SJSA1 (cell line): Measurements from ENCODE around the gene ACACA. TPM values are rescaled to one million over a fixed set of nuclear protein-coding genes. Genes with fewer than 3 reads are reported as not detected.
A peak's percentile ranks its signal among the peaks of the same experiment; 100 is the strongest.

Experiments
- DNase-seq, 2 experiments: peaks; one replicate each; pipeline ENCODE4 v3.0.0-alpha.2; 2015 to 2020; ENCODE audit warnings: low spot score in 2 of 2, low read depth in 1 of 2
- H3K27ac ChIP-seq: fragments of 250-450 bp; sonication (Bioruptor Pico); 2 replicates; pipeline ENCODE4 v1.5.1; 2020; ENCODE audit warnings: mild to moderate bottlenecking, moderate library complexity
- H3K27me3 ChIP-seq: fragments of 250-450 bp; sonication (Bioruptor Pico); replicated peaks from 2 replicates; pipeline ENCODE4 v1.5.1; 2020; ENCODE audit warnings: mild to moderate bottlenecking, moderate library complexity
- H3K36me3 ChIP-seq: fragments of 250-450 bp; sonication (Bioruptor Pico); 2 replicates; pipeline ENCODE4 v1.5.1; 2020; ENCODE audit warnings: mild to moderate bottlenecking
- H3K4me1 ChIP-seq: fragments of 250-450 bp; sonication (Bioruptor Pico); replicated peaks from 2 replicates; pipeline ENCODE4 v1.6.1; 2021; ENCODE audit warnings: mild to moderate bottlenecking
- H3K4me3 ChIP-seq: fragments of 250-450 bp; sonication (Bioruptor Pico); 2 replicates; pipeline ENCODE4 v1.5.1; 2020; ENCODE audit warnings: mild to moderate bottlenecking
- H3K9me3 ChIP-seq: fragments of 250-450 bp; sonication (Bioruptor Pico); replicated peaks from 2 replicates; pipeline ENCODE4 v1.5.1; 2020; ENCODE audit warnings: mild to moderate bottlenecking
- total RNA-seq: library from RNA; depleted of rRNA; stranded (reverse); fragments of >200 nt; shearing (Covaris generic); gene quantifications from 2 replicates; pipeline ENCODE4 v1.2.3, GENCODE V29; 2014

The ACACA gene
- total RNA-seq, 1 experiment from 2014 or later = 23.4 TPM

DNA sequence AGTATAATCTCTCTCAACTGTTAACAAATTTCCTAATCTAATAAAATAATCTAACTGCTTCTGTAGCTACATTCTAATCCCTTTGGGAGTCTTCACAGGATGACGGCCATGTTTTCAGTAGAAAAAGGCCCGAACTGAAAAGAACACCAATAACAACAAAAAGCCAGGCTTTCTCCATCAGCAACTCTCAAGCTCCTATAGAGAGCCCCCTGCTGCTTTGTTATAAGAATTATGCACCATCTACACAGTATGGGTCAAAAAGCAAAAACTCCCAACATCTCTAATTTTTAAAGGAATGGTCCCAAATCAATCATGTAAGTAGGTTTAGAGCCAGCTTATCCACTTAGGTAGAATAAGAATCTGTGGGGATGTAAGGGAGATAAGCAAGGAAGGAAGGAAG is 194.5 kb downstream of the ACACA start:
- no peak for DNase-seq
- H3K27ac ChIP-seq = no peak overlapping the region
- no peaks in the 10 kb centered on the region; the same call in 1 of the 2 replicates for H3K36me3 ChIP-seq
- no peaks in the 10 kb centered on the region for H3K9me3 ChIP-seq
- H3K4me1 ChIP-seq = no peaks in the 10 kb centered on the region
- H3K27me3 ChIP-seq = no peaks in the 10 kb centered on the region
- no peak overlapping the region for H3K4me3 ChIP-seq

DNA sequence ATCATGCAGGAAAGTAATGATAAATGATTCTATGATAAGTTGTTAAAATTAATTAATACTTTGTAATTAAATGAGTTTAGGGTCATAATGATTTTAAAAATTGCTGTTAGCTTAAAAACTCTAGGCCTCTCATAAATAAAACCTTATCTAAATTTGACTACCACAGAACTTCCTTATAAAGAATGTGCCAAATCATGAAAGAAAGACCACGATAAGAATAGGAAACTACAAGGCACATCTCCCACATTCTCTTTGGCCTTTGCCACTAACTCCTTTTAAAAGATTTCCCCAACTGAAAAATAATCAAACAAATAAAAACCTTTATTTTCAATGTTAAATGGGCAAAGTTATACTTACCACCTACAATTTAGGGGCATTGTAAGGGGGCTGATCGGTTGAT is 195.5 kb downstream of the ACACA start:
- H3K4me1 ChIP-seq = no peaks in the 10 kb centered on the region
- no peak for DNase-seq
- H3K9me3 ChIP-seq = no peaks in the 10 kb centered on the region
- H3K27ac ChIP-seq = no peak overlapping the region
- H3K36me3 ChIP-seq = no peaks in the 10 kb centered on the region; the same call in 1 of the 2 replicates
- no peaks in the 10 kb centered on the region for H3K27me3 ChIP-seq
- no peak overlapping the region for H3K4me3 ChIP-seq

DNA sequence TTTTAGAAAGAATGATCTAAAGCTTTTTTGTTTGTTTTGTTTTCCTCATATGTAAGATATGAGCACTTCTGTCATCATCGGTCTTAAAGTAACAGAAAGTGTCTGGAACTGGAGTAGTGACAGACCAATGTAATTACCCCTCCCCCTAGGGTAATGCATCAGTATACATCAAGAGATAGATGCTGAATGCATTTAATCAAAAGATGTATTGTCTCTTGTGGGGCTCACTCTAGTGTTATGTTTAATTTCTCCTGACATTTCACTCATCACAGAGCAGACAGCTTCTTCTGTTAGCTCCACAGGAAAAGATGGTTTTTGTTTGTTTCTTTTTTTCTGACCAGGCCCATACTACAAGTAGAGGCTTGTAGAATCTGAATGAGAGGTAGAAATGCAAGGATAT is 199.5 kb downstream of the ACACA start:
- no peaks in the 10 kb centered on the region for H3K9me3 ChIP-seq
- no peaks in the 10 kb centered on the region for H3K27me3 ChIP-seq
- peaks cover 7% of the 10 kb centered on the region for H3K36me3 ChIP-seq
- no peak for DNase-seq
- H3K4me1 ChIP-seq = no peaks in the 10 kb centered on the region
- no peak overlapping the region for H3K27ac ChIP-seq
- no peak overlapping the region for H3K4me3 ChIP-seq

DNA sequence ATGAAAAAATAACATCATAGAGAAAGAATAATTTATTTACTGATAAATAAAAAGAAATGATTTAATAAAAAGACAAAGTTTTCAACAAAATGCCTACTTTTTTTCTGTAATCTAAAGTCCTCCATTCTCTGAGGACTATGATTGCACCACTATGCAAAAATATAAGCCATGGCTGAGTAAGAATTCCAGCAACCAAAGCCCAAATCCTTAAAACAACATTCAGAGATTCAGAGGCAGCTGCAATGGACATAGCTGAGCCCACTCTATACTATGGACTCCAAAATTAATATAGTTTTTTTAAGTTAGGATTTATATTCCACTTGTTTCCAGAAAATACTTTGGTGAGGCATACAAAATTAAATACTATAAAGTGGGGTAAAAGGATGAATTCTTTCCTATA is 200.3 kb downstream of the ACACA start:
- Histone ChIP-seq H3K27me3 (no peaks in the 10 kb centered on the region), H3K9me3 (no peaks in the 10 kb centered on the region), H3K4me3 (no peak overlapping the region), H3K27ac (no peak overlapping the region), H3K4me1 (no peaks in the 10 kb centered on the region), H3K36me3 (peaks cover 7% of the 10 kb centered on the region)
- DNase-seq = no peak

DNA sequence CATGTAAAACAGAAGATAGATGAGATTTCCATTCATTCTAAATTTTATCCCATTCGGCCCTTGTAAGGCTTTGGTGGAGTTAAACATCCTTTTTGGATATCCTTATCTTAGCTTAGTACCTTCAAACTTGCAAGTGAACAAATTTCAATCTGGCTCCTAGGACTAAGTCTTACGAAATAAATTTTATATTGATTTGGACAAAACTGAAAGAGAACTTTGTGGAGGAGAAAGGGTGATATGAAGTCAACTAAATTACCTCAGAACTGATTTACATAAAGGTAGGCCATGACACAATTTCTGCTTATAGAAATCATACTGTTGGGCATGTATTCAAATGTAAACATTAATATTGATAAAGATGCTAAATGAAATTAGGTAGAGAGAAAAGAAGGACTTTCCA is 206.1 kb downstream of the ACACA start:
- Histone ChIP-seq H3K4me3 (no peak overlapping the region), H3K36me3 (peaks cover 7% of the 10 kb centered on the region), H3K27me3 (no peaks in the 10 kb centered on the region), H3K9me3 (no peaks in the 10 kb centered on the region), H3K27ac (no peak overlapping the region), H3K4me1 (no peaks in the 10 kb centered on the region)
- DNase-seq = no peak

DNA sequence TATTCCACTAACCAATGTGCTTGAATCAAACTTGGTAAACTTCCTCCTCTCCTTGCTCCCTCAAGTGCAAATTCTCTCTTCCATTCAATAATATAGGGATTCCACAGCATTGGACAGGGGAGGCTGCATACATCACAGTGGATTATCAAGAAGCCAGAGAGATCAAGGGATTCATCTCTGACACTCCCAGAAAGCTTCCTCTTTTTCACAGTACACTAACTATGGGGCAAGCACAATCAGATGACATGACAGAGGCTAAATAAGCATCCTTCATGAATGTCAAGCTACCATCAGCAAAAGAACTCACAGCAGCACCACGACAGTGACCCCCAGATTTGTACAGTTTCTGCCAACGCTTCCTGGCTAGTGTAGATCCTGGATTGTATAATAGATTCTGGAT is 209.3 kb downstream of the ACACA start:
- Histone ChIP-seq H3K4me3 (no peak overlapping the region), H3K27me3 (no peaks in the 10 kb centered on the region), H3K9me3 (no peaks in the 10 kb centered on the region), H3K4me1 (no peaks in the 10 kb centered on the region), H3K27ac (no peak overlapping the region), H3K36me3 (no peaks in the 10 kb centered on the region; the same call in none of the 2 replicates)
- DNase-seq = no peak

DNA sequence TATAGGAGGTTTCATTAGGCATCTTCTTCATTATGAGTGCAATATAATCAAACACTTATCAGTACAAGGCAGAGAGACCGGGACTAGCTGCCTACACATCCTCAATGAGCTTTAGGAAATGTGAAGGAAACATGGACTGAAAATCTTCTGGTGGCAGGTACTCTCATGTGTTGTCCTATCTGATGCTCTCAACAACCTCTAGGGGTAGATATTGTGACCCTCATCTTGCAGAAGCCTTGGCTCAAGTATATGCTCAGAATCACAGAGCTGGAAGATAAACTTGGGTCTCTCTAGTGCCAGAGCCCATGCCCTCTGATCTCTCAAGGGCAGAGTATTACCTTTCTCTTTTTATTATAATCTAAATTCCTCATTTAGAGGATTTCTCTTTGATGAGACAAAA is 212.4 kb downstream of the ACACA start:
- Histone ChIP-seq H3K36me3 (peaks cover 14% of the 10 kb centered on the region), H3K4me3 (no peak overlapping the region), H3K27ac (no peak overlapping the region), H3K9me3 (no peaks in the 10 kb centered on the region), H3K27me3 (no peaks in the 10 kb centered on the region), H3K4me1 (peaks cover 4% of the 10 kb centered on the region)
- DNase-seq = no peak

DNA sequence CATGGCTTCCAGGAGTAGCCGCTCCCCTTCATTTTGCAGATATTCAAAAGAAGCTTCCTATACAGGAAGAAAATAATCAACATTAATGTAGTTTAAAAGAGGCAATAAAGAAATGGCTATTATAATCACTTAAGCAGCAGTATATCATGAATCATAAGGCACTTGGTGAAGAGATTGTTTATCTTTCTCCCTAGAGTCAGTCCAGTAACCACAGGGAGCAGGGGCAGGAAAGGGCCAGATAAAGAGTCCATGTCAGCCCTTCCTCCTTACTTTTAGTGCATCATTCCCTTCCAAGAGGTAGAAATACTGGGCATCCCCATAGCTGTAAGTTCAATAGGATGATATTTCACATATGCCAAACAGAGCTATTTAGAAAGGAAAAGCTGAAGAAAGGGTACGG is 215.4 kb downstream of the ACACA start:
- Histone ChIP-seq H3K27me3 (no peaks in the 10 kb centered on the region), H3K27ac (no peak overlapping the region), H3K4me3 (no peak overlapping the region), H3K4me1 (peaks cover 4% of the 10 kb centered on the region), H3K9me3 (no peaks in the 10 kb centered on the region), H3K36me3 (peaks cover 32% of the 10 kb centered on the region)
- no peak for DNase-seq

DNA sequence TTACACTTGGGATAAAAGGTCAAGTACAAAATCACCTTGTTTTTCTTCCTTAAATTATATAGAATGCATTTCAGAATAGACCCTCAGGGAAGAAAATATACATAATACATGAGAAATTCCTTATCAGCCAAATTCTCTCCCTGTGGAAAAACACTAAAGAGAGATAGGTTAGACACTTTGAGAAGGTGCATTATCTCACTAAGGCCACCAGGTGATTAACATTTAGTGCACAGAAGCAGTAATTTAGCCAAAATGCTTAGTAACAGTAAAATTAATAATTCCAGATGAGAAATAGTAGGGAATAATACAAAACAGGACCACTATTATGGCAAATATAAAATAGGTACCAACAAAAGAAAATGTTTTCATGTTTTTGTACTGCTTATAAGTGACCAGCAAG is 216.1 kb downstream of the ACACA start:
- H3K36me3 ChIP-seq = peaks cover 36% of the 10 kb centered on the region
- H3K4me3 ChIP-seq = no peak overlapping the region
- no peaks in the 10 kb centered on the region for H3K9me3 ChIP-seq
- no peaks in the 10 kb centered on the region for H3K27me3 ChIP-seq
- no peak overlapping the region for H3K27ac ChIP-seq
- H3K4me1 ChIP-seq = peaks cover 4% of the 10 kb centered on the region
- no peak for DNase-seq

DNA sequence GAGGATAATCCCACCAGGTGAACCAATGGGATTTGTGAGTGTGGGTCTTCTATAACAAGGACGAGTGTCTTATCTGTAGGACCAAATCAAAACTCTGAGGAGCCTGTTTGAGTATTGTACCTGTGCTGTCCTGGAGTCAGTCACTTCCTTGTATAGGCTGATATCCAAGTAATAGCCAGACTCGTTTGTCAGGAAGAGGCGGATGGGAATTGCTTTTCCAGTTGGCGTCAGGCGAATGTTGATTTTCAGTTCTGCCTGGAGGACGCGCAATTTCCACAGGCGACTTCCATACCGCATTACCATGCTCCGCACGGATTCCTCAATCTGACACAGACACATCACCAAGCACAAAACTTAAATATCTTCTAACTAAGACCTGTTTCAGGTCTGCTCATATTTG is 218.5 kb downstream of the ACACA start:
- H3K9me3 ChIP-seq = no peaks in the 10 kb centered on the region
- no peak overlapping the region for H3K27ac ChIP-seq
- peaks cover 36% of the 10 kb centered on the region for H3K36me3 ChIP-seq
- H3K27me3 ChIP-seq = no peaks in the 10 kb centered on the region
- no peak overlapping the region for H3K4me3 ChIP-seq
- DNase-seq = no peak
- peaks cover 4% of the 10 kb centered on the region for H3K4me1 ChIP-seq

DNA sequence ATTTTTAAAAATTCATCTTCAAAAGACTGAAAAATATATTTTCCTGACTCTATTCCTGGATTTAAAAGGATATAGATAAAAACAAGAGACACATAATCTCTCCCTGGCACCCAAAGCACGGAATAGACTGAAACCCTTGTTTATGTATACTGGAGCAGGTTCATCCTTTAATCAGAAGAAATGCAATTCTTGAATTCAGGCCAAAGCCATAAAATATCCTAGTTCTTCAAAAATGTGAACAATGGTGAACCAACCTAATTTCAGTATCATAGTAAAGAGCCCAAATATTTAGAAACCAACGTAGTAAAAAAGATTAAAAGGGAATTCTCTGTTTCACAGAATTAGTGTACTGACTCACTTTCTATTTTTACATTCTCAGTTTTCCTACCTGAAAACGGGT is 219.4 kb downstream of the ACACA start:
- Histone ChIP-seq H3K4me3 (no peak overlapping the region), H3K27ac (no peak overlapping the region), H3K4me1 (peaks cover 9% of the 10 kb centered on the region), H3K9me3 (no peaks in the 10 kb centered on the region), H3K36me3 (peaks cover 36% of the 10 kb centered on the region), H3K27me3 (no peaks in the 10 kb centered on the region)
- DNase-seq = no peak

DNA sequence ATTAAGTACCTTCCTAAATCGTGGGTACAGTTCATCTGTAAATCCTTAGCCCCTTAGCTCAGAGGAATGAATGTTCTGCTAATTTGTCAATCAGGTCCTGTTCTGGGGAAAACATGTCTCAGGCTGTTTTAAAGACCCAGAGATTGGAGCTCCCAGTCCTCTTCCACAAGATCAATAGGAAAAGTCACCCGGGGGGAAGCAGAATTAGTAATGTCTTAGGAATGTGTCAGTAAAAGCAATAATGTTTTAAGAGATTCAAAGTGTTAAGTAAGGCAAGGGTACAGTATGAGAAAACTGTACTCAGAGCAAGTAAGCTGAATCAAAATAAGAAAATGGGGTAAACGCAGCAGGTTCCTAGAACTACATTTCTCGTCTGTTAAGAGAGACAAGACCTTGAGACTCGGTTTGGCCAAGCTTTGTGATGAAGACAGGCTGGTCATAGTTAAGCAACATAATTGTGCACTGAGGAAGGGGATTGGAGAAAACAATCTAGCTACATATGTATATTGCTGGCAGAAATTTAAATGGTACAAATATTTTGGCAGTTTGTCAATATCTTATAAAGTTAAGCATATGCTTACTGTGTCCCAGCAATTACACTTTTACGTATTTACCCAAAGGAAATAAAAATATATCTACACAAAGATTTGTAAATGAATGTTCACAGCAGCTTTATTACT is 223.7 kb downstream of the ACACA start:
- DNase-seq = no peak
- Histone ChIP-seq H3K36me3 (peaks cover 18% of the 10 kb centered on the region), H3K4me3 (no peak overlapping the region), H3K27ac (no peak overlapping the region), H3K4me1 (peaks cover 17% of the 10 kb centered on the region), H3K9me3 (no peaks in the 10 kb centered on the region), H3K27me3 (no peaks in the 10 kb centered on the region)

DNA sequence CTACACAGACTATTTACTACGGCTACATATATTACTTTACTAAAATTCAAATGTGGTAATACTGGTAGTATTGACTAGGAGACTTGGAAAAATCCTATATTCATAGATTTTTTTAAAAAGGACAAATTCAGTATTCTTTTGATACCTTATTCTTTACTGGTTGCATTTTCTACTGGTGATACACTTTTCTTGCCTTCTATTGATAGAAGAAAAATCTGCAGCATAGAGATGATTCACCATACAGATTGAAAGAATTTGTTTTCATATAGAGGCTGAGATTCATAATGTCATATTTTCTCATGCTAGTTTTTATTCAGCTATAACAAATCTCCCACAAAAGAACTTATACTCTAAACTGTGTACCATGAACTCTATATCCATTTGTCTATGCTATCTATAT is 226.3 kb downstream of the ACACA start:
- Histone ChIP-seq H3K27ac (no peak overlapping the region; the same call in 1 of the 2 replicates), H3K9me3 (no peaks in the 10 kb centered on the region)
- DNase-seq = no peak

DNA sequence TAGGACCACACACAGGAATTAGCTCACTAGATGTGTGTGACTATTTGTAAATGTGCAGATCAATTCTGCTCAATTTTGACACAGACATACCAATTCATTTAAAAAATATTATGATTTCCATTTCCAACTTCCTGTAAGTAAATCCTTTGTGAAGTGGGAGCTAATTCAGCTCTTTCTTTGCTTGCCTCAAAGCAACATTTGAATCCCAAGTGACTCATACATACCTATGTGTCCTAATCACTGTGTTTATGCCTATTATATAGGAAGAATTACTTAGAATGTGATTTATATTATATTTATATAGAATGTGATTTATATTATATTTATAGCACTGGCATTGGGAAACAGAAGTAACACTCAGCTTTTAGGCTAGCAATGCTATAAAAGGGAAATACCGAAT is 226.7 kb downstream of the ACACA start:
- H3K36me3 ChIP-seq = 0 out of 2 replicates have a peak, but pooled peaks cover 9% of the 10 kb centered on the region

More for the DNA sequence above, 226.3 kb downstream of the ACACA start:
- Histone ChIP-seq H3K4me1 (peaks cover 31% of the 10 kb centered on the region), H3K4me3 (no peak overlapping the region), H3K36me3 (0 out of 2 replicates have a peak, but pooled peaks cover 9% of the 10 kb centered on the region), H3K27me3 (no peaks in the 10 kb centered on the region)

More for the DNA sequence above, 226.7 kb downstream of the ACACA start:
- Histone ChIP-seq H3K27me3 (no peaks in the 10 kb centered on the region), H3K4me1 (peaks cover 31% of the 10 kb centered on the region), H3K4me3 (no peak overlapping the region), H3K9me3 (no peaks in the 10 kb centered on the region), H3K27ac (peak overlapping the region; percentile 39)
- peak in 1 of 2 experiments; percentile 24 for DNase-seq
